ENCODE measurements around the gene HMGN1.
"Not testable (repeated sequence)": the region's sequence is repeated elsewhere in the genome, so short reads cannot be mapped to it uniquely, and the experiment has no call there.

HMGN1 gene

GRCh38 chr21:39379986-39380891 lies 31.4 kb upstream of the HMGN1 start:
- DNase-seq (ENCODE audit: extremely low read depth, low read depth): peak; percentile 90
- TF ChIP-seq, protein P1, sequence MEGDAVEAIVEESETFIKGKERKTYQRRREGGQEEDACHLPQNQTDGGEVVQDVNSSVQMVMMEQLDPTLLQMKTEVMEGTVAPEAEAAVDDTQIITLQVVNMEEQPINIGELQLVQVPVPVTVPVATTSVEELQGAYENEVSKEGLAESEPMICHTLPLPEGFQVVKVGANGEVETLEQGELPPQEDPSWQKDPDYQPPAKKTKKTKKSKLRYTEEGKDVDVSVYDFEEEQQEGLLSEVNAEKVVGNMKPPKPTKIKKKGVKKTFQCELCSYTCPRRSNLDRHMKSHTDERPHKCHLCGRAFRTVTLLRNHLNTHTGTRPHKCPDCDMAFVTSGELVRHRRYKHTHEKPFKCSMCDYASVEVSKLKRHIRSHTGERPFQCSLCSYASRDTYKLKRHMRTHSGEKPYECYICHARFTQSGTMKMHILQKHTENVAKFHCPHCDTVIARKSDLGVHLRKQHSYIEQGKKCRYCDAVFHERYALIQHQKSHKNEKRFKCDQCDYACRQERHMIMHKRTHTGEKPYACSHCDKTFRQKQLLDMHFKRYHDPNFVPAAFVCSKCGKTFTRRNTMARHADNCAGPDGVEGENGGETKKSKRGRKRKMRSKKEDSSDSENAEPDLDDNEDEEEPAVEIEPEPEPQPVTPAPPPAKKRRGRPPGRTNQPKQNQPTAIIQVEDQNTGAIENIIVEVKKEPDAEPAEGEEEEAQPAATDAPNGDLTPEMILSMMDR (IDR thresholded peaks at IDR 0.05; ENCODE audit: low read depth, low read length): no peak

GRCh38 chr21:39377444-39378050 lies 28.7 kb upstream of the HMGN1 start:
- DNase-seq (ENCODE audit: extremely low read depth, low read depth): no peak
- TF ChIP-seq, protein P1 (IDR thresholded peaks at IDR 0.05; ENCODE audit: low read depth, low read length): no peak; the same call in 1 of the 2 replicates

- TF ChIP-seq, protein P1 (IDR thresholded peaks at IDR 0.05; ENCODE audit: low read depth, low read length): no peak
- DNase-seq (ENCODE audit: extremely low read depth, low read depth): no peak
Observed at GRCh38 chr21:39375446-39375845, 26.6 kb upstream of the HMGN1 start.

GRCh38 chr21:39374046-39374445 lies 25.2 kb upstream of the HMGN1 start:
- TF ChIP-seq, protein P1 (IDR thresholded peaks at IDR 0.05; ENCODE audit: low read depth, low read length): no peak
- no peak for DNase-seq (ENCODE audit: extremely low read depth, low read depth)

DNA sequence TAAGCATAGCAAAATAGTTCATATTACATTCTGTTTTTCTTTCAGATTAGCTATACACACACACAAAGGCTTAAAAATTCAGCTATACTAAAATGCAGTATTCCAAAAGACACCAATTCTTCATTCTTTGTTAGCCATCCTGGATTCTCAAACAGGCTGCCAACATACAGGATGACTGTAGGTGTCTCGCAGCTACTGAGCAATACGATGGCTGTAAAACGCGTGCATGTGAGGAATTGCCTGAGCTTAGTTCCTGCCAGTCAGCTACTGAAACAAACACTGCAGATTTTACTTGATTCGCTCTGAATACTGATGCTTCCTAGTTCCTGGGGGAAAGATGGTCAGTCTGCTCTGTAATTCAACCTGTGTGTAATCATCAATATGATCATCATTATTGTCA lies 24.7 kb upstream of the HMGN1 start:
- no peak for DNase-seq (ENCODE audit: extremely low read depth, low read depth)
- TF ChIP-seq, protein P1 (IDR thresholded peaks at IDR 0.05; ENCODE audit: low read depth, low read length): peak; percentile 27

DNA sequence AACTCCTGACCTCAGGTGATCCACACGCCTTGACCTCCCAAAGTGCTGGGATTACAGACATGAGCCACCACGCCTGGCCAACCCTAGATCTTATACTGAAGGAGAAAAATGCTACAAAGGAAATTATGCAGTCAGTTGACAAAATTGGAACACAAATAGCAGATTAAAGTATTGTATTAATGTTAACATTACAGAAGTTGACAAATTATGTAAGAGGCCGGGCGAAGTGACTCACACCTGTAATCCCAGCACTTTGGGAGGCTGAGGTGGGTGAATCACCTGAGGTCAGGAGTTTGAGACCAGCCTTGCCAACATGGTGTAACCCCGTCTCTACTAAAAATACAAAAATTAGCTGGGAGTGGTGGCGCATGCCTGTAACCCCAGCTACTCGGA lies 21.0 kb upstream of the HMGN1 start:
- DNase-seq (ENCODE audit: extremely low read depth, low read depth): not testable (repeated sequence)

- TF ChIP-seq, protein P1 (IDR thresholded peaks at IDR 0.05; ENCODE audit: low read depth, low read length): no peak
- DNase-seq (ENCODE audit: extremely low read depth, low read depth): no peak
Observed at GRCh38 chr21:39367783-39368182, 18.9 kb upstream of the HMGN1 start.

Measured in AG09319 (cell line).